ENCODE measurements around the gene MEA1. TPM values are rescaled to one million over a fixed set of nuclear protein-coding genes. Genes with fewer than 3 reads are reported as not detected.

MEA1 gene
- total and polyA plus RNA-seq, 5 experiments from 2014 or later: 33.9 to 90.9 (median 73.4) TPM

DNA sequence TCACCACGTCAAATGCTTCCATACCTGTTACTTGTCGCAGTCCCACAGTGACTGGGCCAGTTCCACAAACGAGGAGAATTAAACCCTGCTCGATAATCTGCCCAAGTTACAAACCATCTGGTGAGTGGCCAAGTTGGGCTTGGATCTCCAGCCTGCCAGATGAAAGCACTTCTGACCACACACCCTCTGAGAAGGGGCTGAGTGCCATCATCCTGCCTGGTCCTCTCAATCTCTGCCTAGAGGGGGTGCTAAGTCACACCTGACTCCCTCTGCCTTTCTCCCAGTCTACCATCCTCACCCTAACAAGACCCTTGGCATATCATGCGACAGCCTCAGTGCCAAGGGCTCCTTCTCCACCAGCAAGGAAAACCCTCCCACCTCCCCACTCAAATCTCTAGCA is 23.5 kb upstream of the MEA1 start:
- no peak overlapping the region for H3K4me3 Mint-ChIP-seq
- peak in 1 of 10 donors; percentile 24 for DNase-seq
- H3K27me3 Mint-ChIP-seq: no peaks in the 10 kb centered on the region
- no peak for ATAC-seq
- POLR2A ChIA-PET: interaction anchor here (0.7 kb wide), 1 partner anchor 996 kb away, joined by 3 read pairs; no protein-coding TSS in a partner anchor
- H3K4me1 Mint-ChIP-seq: peaks cover 0 to 8% (median under 1%) of the 10 kb centered on the region in 4 donors
- H3K36me3 Mint-ChIP-seq: peaks cover 0 to 65% (median 6%) of the 10 kb centered on the region in 3 donors
- no peaks in the 10 kb centered on the region for H3K9me3 Mint-ChIP-seq
- peak overlapping the region in 6 of 10 donors; percentile 27 to 89 (median 48) for H3K27ac Mint-ChIP-seq

DNA sequence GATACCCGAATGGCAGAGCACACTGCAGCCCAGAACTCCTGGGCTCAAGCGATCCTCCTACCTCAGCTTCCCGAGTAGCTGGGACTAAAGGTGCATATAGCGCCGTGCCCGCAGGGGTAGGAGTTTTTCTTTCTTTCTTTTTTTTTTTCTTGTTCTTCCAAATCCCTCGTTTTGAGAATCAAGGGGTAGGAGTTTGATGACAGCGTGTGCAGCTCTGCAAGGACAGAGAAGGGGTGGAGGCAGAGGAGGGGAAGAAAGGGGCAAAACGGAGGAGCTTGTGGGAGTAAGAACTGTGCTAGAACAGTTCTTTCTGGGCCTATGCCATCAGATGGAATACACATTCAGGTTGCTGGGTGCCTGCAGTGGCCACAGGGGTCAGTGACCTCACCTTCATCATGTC is 23.0 kb upstream of the MEA1 start:
- Mint-ChIP-seq H3K36me3 (peaks cover 0 to 69% (median 6%) of the 10 kb centered on the region in 3 donors), H3K27me3 (no peaks in the 10 kb centered on the region), H3K4me3 (no peak overlapping the region), H3K27ac (peak overlapping the region in 2 of 10 donors; percentile 29 to 34), H3K4me1 (peaks cover 0 to 8% (median under 1%) of the 10 kb centered on the region in 4 donors), H3K9me3 (no peaks in the 10 kb centered on the region)
- no peak for DNase-seq
- POLR2A ChIA-PET: no interaction called here
- ATAC-seq: no peak

DNA sequence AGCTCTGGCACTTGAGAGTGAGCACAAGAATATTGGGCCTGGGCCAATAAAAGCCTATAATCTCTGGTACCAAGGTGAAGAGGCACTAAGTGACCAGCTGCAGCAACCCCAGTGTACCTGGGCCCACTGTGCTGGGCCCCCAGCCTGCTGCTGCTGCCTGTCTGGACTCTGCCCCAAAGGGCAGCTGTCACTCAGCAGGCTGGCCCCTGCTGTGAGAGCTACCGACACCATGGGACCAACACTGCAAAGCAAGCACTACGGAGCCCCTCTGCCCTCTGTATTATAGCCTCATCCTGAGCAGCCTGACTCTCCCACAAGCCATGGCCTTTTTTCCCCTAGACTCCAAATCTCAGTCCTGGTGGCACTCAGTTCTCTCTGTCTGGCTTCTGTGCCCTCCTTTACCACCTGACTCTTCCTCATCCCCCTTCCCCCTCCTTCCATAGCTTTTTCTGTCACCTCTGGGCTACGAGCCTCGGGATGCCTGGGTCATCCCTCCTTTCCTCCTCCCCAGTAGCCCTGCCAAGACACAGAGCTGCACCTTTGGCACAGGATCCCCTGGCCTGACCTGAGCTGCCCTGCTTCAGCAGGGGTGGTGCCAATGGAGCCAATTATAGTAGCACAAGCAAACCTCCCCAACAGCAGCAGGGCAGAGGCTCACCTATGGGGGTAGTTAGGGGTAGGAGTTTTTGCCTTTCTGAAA is 21.9 kb upstream of the MEA1 start:
- no peaks in the 10 kb centered on the region for H3K27me3 Mint-ChIP-seq
- peaks cover 0 to 71% (median 6%) of the 10 kb centered on the region in 3 donors for H3K36me3 Mint-ChIP-seq
- ATAC-seq (no peak), DNase-seq (peak in 1 of 10 donors; percentile 54)
- peak overlapping the region in 6 of 10 donors; percentile 17 to 78 (median 39) for H3K27ac Mint-ChIP-seq
- no peaks in the 10 kb centered on the region for H3K9me3 Mint-ChIP-seq
- no peak overlapping the region for H3K4me3 Mint-ChIP-seq
- H3K4me1 Mint-ChIP-seq: peaks cover 0 to 6% (median under 1%) of the 10 kb centered on the region in 4 donors
- POLR2A ChIA-PET: interaction anchor here (0.7 to 1.1 kb wide), 3 partner anchors 14 to 23 kb away, joined by 3 to 4 read pairs (median 3); partner anchors contain the start of genes KLHDC3 and MRPL2

DNA sequence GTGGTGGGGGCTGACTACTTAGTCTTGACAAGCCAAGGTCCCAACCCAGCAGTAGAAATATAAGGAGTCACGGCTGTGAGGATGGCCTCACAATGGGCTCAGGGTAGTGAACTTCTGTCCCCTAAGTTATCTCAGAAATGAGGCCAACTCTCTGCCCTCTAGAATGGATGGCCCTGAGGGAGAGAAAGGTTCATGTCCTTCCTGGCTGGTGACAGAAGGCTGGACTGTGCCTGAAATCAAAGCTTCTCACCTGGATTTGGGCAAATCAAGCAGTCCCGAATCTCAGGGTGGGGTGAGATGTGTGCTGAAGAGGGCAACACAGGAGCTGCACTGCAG is 20.4 kb upstream of the MEA1 start:
- DNase-seq: no peak
- POLR2A ChIA-PET: interaction anchor here (0.6 kb wide), 1 partner anchor 483 kb away, joined by 3 read pairs; no protein-coding TSS in a partner anchor
- Mint-ChIP-seq H3K27me3 (no peaks in the 10 kb centered on the region), H3K4me3 (no peak overlapping the region), H3K27ac (peak overlapping the region in 5 of 10 donors; percentile 18 to 82 (median 46)), H3K36me3 (peaks cover 0 to 79% (median 10%) of the 10 kb centered on the region in 3 donors), H3K4me1 (peaks cover 0 to 4% (median under 1%) of the 10 kb centered on the region in 4 donors), H3K9me3 (no peaks in the 10 kb centered on the region)
- ATAC-seq: no peak

DNA sequence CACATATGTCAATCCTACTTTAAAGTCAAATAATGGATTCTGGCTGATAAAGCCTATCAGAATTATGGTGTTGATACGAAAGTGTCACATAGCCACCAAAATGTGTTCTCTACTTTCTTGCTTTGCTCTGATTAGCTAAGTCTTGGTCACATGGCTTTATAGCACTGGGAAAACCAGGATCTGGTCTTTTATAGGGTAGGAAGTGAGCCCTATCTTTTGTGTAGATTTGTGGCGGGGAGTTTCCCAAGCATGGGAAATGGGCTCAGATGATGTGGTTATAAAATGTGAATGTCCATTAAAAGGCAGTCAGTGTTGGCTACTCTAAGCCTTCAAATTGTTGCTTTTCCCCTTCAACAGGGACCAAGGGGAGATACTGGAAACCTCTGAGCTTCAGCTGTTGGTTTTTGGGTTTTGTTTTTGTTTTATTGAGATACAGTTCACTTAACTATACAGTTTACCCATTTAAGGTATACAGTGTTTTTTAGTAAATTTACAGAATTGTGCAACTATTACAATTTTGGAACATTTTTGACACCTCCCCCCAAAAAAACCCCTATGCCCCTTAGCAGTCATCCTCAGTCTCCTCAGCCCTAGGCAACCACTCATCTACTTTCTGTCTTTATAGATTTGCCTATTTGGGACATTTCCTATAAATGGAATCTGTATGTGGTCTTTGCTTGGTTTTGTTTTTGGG is 19.9 kb upstream of the MEA1 start:
- ATAC-seq: no peak
- Mint-ChIP-seq H3K36me3 (peaks cover 0 to 79% (median 10%) of the 10 kb centered on the region in 3 donors), H3K4me3 (no peak overlapping the region), H3K27ac (peak overlapping the region in 9 of 10 donors; percentile 18 to 82 (median 55)), H3K27me3 (no peaks in the 10 kb centered on the region), H3K9me3 (no peaks in the 10 kb centered on the region), H3K4me1 (peaks cover 0 to 4% (median under 1%) of the 10 kb centered on the region in 4 donors)
- DNase-seq: no peak
- POLR2A ChIA-PET: interaction anchor here (0.6 to 1.0 kb wide), 3 partner anchors 20 to 482 kb away, joined by 3 to 4 read pairs (median 3); partner anchors contain the start of genes CUL7, KLHDC3 and MEA1

DNA sequence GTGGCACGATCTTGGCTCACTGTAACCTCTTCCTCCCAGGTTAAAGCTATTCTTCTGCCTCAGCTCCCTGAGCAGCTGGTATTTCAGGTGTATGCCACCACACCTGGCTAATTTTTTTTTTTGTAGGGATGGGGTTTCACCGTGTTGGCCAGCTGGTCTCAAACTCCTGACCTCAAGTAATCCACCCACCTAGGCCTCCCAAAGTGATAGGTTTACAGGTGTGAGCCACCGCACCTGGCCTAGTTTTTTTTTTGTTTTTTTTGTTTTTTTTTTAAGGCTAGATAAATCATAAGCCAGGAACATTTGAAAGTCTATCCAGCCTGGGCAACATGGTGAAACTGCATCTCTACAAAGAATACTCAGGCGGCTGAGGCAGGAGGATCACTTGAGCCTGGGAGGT is 18.6 kb upstream of the MEA1 start:
- ATAC-seq: no peak
- Mint-ChIP-seq H3K4me3 (no peak overlapping the region), H3K27me3 (no peaks in the 10 kb centered on the region), H3K4me1 (peaks cover 0 to 5% (median 3%) of the 10 kb centered on the region in 4 donors), H3K27ac (peak overlapping the region in 2 of 10 donors; percentile 27 to 86), H3K9me3 (no peaks in the 10 kb centered on the region), H3K36me3 (peaks cover 0 to 84% (median 7%) of the 10 kb centered on the region in 3 donors)
- no peak for DNase-seq
- POLR2A ChIA-PET: no interaction called here

DNA sequence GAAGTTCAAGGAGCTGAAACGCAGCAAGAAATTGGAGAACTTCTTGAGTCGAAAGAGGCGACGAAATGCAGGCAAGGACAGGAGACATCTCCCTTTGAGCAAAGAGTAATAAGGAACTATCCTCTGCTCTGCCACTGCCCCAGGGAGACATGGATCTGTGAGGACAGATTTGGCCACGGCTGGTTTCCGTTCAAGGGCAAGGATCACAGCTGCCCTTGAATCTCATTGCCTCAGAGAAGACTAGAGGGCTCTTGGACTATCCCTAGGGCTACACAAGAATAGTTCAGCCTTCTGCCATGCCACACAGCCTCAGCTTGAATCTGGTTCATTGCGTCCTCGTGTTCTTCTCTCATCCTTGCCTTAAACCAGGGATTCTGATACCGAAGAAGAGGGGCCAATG is 15.4 kb upstream of the MEA1 start:
- no peak for DNase-seq

DNA sequence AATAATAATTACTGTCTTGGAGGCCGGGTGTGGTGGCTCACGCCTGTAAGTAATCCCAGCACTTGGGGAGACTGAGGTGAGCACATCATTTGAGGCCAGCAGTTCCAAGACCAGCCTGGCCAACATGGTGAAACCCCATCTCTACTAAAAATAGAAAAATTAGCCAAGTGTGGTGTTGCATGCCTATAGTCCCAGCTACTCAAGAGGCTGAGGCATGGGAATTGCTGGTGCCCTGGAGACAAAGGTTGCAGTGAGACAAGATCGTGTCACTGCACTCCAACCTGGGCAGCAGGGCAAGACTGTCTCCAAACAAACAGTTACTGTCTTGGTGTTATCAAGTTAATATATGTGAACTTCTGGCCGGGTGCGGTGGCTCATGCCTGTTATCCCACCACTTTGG is 12.6 kb upstream of the MEA1 start:
- POLR2A ChIA-PET: interaction anchor here (1.3 kb wide), 1 partner anchor 97 kb away, joined by 3 read pairs; the partner anchor contains the start of gene CNPY3
- peaks cover 14 to 26% (median 24%) of the 10 kb centered on the region in 4 donors for H3K4me1 Mint-ChIP-seq
- ATAC-seq: no peak
- no peaks in the 10 kb centered on the region for H3K27me3 Mint-ChIP-seq
- DNase-seq: peak in 1 of 10 donors; percentile 7
- H3K4me3 Mint-ChIP-seq: no peak overlapping the region
- H3K9me3 Mint-ChIP-seq: no peaks in the 10 kb centered on the region
- H3K36me3 Mint-ChIP-seq: peaks cover 0 to 76% (median 4%) of the 10 kb centered on the region in 3 donors
- peak overlapping the region in 1 of 10 donors; percentile 56 for H3K27ac Mint-ChIP-seq

More for the DNA sequence above, 15.4 kb upstream of the MEA1 start:
- Mint-ChIP-seq H3K4me1 (peaks cover 4 to 16% (median 12%) of the 10 kb centered on the region in 4 donors), H3K4me3 (no peak overlapping the region), H3K27me3 (no peaks in the 10 kb centered on the region), H3K9me3 (no peaks in the 10 kb centered on the region), H3K27ac (peak overlapping the region in 1 of 10 donors; percentile 43), H3K36me3 (peaks cover 0 to 93% (median 7%) of the 10 kb centered on the region in 3 donors)
- POLR2A ChIA-PET: interaction anchor here (1.0 kb wide), 1 partner anchor 99 kb away, joined by 4 read pairs; the partner anchor contains the start of gene CNPY3
- no peak for ATAC-seq

DNA sequence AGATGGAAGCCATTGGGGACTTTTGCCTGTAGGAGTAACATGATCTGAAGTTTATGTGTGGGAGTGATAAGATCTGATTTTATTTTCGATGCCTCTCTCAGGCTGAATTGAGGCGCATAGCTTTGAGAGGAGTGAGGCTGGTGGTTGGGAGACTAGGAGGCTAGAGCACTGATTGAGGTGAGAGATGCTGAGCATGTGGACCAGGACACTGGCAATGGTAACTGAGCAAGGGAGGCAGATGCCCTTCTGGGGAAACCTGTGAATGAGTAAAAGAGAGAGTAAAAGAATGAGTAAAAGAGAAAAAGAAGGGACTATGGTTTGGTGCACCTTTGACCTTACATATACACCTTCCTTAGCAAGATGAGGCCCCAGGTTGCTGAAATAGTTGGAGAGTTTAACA is 10.7 kb upstream of the MEA1 start:
- H3K27me3 Mint-ChIP-seq: no peaks in the 10 kb centered on the region
- peaks cover 0 to 64% (median 0%) of the 10 kb centered on the region in 3 donors for H3K36me3 Mint-ChIP-seq
- no peaks in the 10 kb centered on the region for H3K9me3 Mint-ChIP-seq
- no peak for ATAC-seq
- H3K27ac Mint-ChIP-seq: peak overlapping the region in 9 of 10 donors; percentile 2 to 88 (median 59)
- POLR2A ChIA-PET: interaction anchor here (1.0 to 2.8 kb wide), 4 partner anchors 10 to 95 kb away, joined by 3 to 17 read pairs (median 4); partner anchors contain the start of genes CNPY3, KLHDC3 and MEA1
- peak overlapping the region in 8 of 10 donors; percentile 1 to 65 (median 44) for H3K4me3 Mint-ChIP-seq
- H3K4me1 Mint-ChIP-seq: peaks cover 16 to 35% (median 32%) of the 10 kb centered on the region in 4 donors
- no peak for DNase-seq

DNA sequence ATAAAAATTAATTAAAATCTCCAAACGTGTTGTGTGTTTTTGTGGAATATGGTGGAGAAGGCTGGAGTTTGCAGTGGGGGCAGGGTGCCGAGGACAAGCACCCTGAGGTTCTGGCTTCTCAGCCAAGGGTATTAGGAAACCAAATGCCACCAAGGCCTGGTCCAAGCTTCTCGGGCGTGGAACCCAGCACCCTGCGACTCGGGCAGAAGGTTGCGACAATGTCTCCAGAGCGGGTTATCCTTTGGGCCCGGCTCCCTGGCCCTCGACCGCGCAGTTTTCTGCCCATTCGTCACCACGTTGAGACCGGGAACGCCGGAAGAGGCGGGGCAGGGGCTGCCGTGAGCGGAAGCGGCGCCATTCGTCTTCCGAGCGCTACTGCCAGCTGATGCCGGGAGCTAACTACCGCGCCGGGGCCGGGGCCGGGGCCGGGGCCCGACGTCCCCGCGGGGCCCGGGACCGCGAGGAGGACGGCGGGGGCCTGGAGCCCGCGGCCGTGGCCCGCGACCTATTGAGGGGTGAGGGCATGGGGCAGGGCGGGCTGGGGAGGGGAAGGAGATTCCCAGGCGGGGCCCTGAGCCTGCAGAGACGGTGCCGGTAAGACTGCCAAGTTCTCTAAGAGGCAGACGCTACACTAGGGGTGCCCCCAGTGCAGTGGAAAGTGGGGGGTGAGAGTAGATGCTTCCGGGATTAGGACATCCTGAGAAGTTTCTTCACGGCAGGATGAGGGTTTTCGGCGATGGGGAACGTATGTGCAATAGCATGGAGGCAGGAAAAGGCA is 7.7 kb upstream of the MEA1 start, which contains the start of gene RRP36:
RRP36 (plus strand) TSS at position 354 of the 778 bp plus-strand sequence; CDS start at position 386, 32 bp downstream.
- H3K4me3 Mint-ChIP-seq: peak within 1 kb of the TSS; percentile 95 to 99 (median 98)
- H3K4me1 Mint-ChIP-seq: peaks cover 34 to 50% (median 48%) of the 10 kb centered on the region in 4 donors
- H3K36me3 Mint-ChIP-seq: peaks cover 0 to 61% (median 4%) of the 10 kb centered on the region in 3 donors
- POLR2A ChIA-PET: interaction anchor here (0.6 to 3.7 kb wide), 14 partner anchors 11 to 495 kb away, joined by 3 to 38 read pairs (median 4); partner anchors contain the start of genes CNPY3, CUL7, CUL9 and KLC4
- H3K9me3 Mint-ChIP-seq: no peaks in the 10 kb centered on the region
- H3K27me3 Mint-ChIP-seq: no peaks in the 10 kb centered on the region
- peak within 1 kb of the TSS; percentile 68 to 97 (median 93) for H3K27ac Mint-ChIP-seq
- peak; percentile 83 to 88 for ATAC-seq
- DNase-seq: peak; percentile 39 to 76 (median 58)

DNA sequence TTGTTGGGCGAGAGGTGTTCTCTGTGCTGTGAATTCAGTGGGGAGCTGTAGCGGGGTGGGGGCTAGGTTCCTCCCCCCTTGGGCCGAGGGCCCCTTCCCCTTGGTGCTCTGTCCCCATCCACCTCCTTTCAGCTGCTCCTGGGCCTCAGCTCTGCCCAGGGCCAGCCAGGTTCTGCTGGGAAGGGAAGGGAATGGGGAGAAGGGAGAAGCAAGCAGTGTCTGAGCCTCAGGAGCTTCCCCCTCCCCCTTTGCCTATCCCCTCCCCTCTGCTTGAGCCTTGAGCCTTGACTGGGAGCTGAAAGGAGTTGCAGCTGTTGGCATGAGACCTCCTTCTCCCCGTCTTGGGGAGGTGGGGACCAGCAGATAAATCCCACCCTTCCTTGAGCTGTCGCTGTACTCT is 7.1 kb upstream of the MEA1 start:
- H3K36me3 Mint-ChIP-seq: peaks cover 0 to 57% (median 4%) of the 10 kb centered on the region in 3 donors
- H3K9me3 Mint-ChIP-seq: no peaks in the 10 kb centered on the region
- H3K27ac Mint-ChIP-seq: peak overlapping the region in 9 of 10 donors; percentile 68 to 93 (median 89)
- peak in 1 of 10 donors; percentile 57 for DNase-seq
- POLR2A ChIA-PET: interaction anchor here (0.6 to 3.7 kb wide), 12 partner anchors 10 to 495 kb away, joined by 3 to 38 read pairs (median 6); partner anchors contain the start of genes CNPY3, CUL7, CUL9 and KLC4
- H3K4me1 Mint-ChIP-seq: peaks cover 36 to 54% (median 52%) of the 10 kb centered on the region in 4 donors
- no peaks in the 10 kb centered on the region for H3K27me3 Mint-ChIP-seq
- ATAC-seq: no peak
- H3K4me3 Mint-ChIP-seq: peak overlapping the region; percentile 78 to 99 (median 89)
